Measurements from ENCODE around the gene GPER1. TPM values are rescaled to one million over a fixed set of nuclear protein-coding genes. Genes with fewer than 3 reads are reported as not detected.

Gene GPER1
- total RNA-seq, 1 experiment from 2014 or later: not detected

DNA sequence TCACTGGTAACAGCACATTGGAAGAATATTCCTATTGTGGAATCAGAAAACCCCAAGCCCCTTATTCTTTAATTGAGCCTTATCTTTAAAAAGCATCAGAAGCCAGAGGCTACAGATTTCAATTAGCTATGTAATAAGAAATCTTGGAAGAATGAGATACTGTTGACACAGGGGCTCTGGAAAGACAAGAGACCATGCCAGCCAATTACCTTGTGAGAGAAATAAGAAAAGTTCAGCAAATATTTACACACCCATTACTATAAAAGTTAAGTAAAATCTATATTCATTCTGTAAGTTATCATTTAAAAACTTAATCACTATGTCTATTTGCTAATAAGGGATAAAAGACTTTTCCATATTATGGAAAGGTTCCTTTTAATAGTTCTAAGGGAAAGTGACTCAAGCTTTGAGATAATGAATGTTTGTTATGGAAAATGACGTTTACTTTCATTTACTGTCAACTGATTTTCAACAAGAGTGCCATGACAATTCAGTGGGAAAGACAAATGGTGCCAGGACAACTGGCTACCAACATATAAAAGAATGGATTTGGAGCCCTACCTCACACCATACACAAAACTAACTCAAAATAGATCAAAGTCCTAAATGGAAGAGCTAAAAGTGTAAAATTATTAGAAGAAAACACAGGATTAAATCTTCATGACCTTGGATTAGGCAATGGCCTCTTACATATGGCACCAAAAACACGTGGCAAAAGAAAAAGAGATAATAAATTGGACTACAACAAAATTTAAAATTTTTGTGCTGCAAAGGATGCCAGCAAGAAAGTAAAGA lies 43.8 kb downstream of the GPER1 start:
- no peaks in the 10 kb centered on the region for H3K27me3 ChIP-seq (ENCODE audit: insufficient read depth, low read length)
- no peak overlapping the region for H3K14ac ChIP-seq (ENCODE audit: insufficient read depth, low read length)
- no peak overlapping the region for H2BK20ac ChIP-seq (ENCODE audit: low read depth, low read length, poor library complexity, severe bottlenecking)
- no peak overlapping the region for H2AK5ac ChIP-seq (ENCODE audit: insufficient read length, low read length)
- peaks cover 3% of the 10 kb centered on the region; the same call in 1 of the 2 replicates for H3K79me2 ChIP-seq (ENCODE audit: insufficient read depth, low read length)
- Mint-ChIP-seq H3K4me1 (peaks cover 1 to 2% of the 10 kb centered on the region in 2 experiments), H3K27ac (no peak overlapping the region), H3K4me3 (no peak overlapping the region; a peak in 1 of 5 replicates), H3K27me3 (ENCODE audit: low read depth) (no peaks in the 10 kb centered on the region), H3K9me3 (peaks cover 6 to 7% of the 10 kb centered on the region in 2 experiments), H3K36me3 (ENCODE audit: insufficient read depth in 1 of 3, low read depth in 3 of 3) (peaks cover 21 to 33% (median 22%) of the 10 kb centered on the region in 3 experiments)
- no peaks in the 10 kb centered on the region for H3K9me3 ChIP-seq (ENCODE audit: control insufficient read depth, low read depth, low read length)
- no peaks in the 10 kb centered on the region for H3K23me2 ChIP-seq (ENCODE audit: insufficient read length, low read depth, low read length, poor library complexity, severe bottlenecking)
- no peak overlapping the region for H3K23ac ChIP-seq (ENCODE audit: insufficient read length, low read depth, low read length)
- no peaks in the 10 kb centered on the region for H3K4me1 ChIP-seq (ENCODE audit: insufficient read depth, low read length)
- TF ChIP-seq, protein P1, sequence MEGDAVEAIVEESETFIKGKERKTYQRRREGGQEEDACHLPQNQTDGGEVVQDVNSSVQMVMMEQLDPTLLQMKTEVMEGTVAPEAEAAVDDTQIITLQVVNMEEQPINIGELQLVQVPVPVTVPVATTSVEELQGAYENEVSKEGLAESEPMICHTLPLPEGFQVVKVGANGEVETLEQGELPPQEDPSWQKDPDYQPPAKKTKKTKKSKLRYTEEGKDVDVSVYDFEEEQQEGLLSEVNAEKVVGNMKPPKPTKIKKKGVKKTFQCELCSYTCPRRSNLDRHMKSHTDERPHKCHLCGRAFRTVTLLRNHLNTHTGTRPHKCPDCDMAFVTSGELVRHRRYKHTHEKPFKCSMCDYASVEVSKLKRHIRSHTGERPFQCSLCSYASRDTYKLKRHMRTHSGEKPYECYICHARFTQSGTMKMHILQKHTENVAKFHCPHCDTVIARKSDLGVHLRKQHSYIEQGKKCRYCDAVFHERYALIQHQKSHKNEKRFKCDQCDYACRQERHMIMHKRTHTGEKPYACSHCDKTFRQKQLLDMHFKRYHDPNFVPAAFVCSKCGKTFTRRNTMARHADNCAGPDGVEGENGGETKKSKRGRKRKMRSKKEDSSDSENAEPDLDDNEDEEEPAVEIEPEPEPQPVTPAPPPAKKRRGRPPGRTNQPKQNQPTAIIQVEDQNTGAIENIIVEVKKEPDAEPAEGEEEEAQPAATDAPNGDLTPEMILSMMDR (conservative IDR thresholded peaks at IDR 0.05): no peak
- DNase-seq: no peak
- H2BK120ac ChIP-seq (ENCODE audit: low read depth, low read length, poor library complexity, severe bottlenecking): no peak overlapping the region
- no peaks in the 10 kb centered on the region for H4K20me1 ChIP-seq (ENCODE audit: control insufficient read depth, insufficient read depth, insufficient read length)
- H2BK12ac ChIP-seq (ENCODE audit: insufficient read length, low read depth, low read length): no peak overlapping the region
- H2BK15ac ChIP-seq (ENCODE audit: low read depth, low read length): no peak overlapping the region
- H2BK5ac ChIP-seq (ENCODE audit: insufficient read length, low read length): no peak overlapping the region
- H3K56ac ChIP-seq (ENCODE audit: insufficient read length, low read depth, low read length): no peak overlapping the region
- no peak overlapping the region for H4K5ac ChIP-seq (ENCODE audit: insufficient read length, low read depth, low read length)
- H4K91ac ChIP-seq (ENCODE audit: insufficient read length, low read depth, low read length): no peak overlapping the region
- no peak overlapping the region for H2AFZ ChIP-seq (ENCODE audit: low read length)
- H3K18ac ChIP-seq (ENCODE audit: insufficient read length, low read depth, low read length): no peak overlapping the region
- no peak overlapping the region for H3K9ac ChIP-seq (ENCODE audit: extremely low read depth, insufficient read length, low read length)
- H3K79me1 ChIP-seq (ENCODE audit: insufficient read depth, low read depth, low read length, poor library complexity, severe bottlenecking): peaks cover 5% of the 10 kb centered on the region
- H4K8ac ChIP-seq (replicated peaks; ENCODE audit: insufficient read length, low read depth, low read length): no peak overlapping the region
- no peak overlapping the region for H3K27ac ChIP-seq (ENCODE audit: insufficient read length, low read depth, low read length)
- no peak overlapping the region for H3K4me2 ChIP-seq (ENCODE audit: insufficient read depth, insufficient read length, low read length)
- no peak overlapping the region for H3K4ac ChIP-seq (ENCODE audit: low read depth, low read length)
- no peak overlapping the region for H3T11ph ChIP-seq (ENCODE audit: low read length)
- WGBS (ENCODE audit: extremely low coverage, insufficient read length, low lambda C conversion rate): no CpG with 5 or more reads among the region's 2 CpGs

Data from H9 (cell line).